HepG2 (cell line): ENCODE results near the gene LSM14B. TPM values are rescaled to one million over a fixed set of nuclear protein-coding genes. Genes with fewer than 3 reads are reported as not detected.

ENCODE experiments used
- ARHGAP35 ChIP-seq: sonication (generic); formaldehyde crosslinking; IDR thresholded peaks from 2 replicates; pipeline ENCODE4 v1.9.0; 2022; ENCODE audit warnings: mild to moderate bottlenecking, inconsistent platforms, moderate library complexity, missing genetic modification reagents, borderline replicate concordance
- KDM5A ChIP-seq: fragments of 200-600 bp; sonication (generic); IDR thresholded peaks from 2 replicates; pipeline ENCODE4 v1.7.0; 2018; ENCODE audit warnings: antibody characterized with exemption, mild to moderate bottlenecking, low read length, borderline replicate concordance
- KLF15 ChIP-seq: sonication (generic); formaldehyde crosslinking; IDR thresholded peaks from 2 replicates; pipeline ENCODE4 v1.8.1; 2023; ENCODE audit warnings: borderline replicate concordance, mild to moderate bottlenecking, inconsistent platforms, missing genetic modification reagents, mixed read lengths
- SOX13 ChIP-seq, 3 experiments: fragments of 450-650 bp in 1 of 3; sonication (generic) in 1 of 3; formaldehyde crosslinking in 1 of 3; IDR thresholded peaks in 2 of 3; conservative IDR thresholded peaks in 1 of 3; 2 replicates each; pipeline versions ENCODE4 v1.5.0 to v1.6.1; 2016 to 2020; ENCODE audit warnings: antibody characterized with exemption in 1 of 3, mild to moderate bottlenecking in 1 of 3, missing compliant biosample characterization in 1 of 3, missing genetic modification reagents in 1 of 3, moderate library complexity in 1 of 3
- ZNF124 ChIP-seq: sonication (generic); formaldehyde crosslinking; IDR thresholded peaks from 2 replicates; pipeline ENCODE4 v1.4.0; 2020; ENCODE audit warnings: missing genetic modification reagents
- ZNF205 ChIP-seq: IDR thresholded peaks from 2 replicates; pipeline ENCODE4 v1.6.1; 2018; ENCODE audit warnings: missing biosample characterization, missing genetic modification reagents
- ZNF614 ChIP-seq: IDR thresholded peaks from 2 replicates; pipeline ENCODE4 v1.6.1; 2018; ENCODE audit warnings: missing biosample characterization, missing genetic modification reagents, inconsistent platforms, borderline replicate concordance
- ZNF782 ChIP-seq: sonication (generic); formaldehyde crosslinking; IDR thresholded peaks from 2 replicates; pipeline ENCODE4 v1.4.0; 2020; ENCODE audit warnings: missing genetic modification reagents, mild to moderate bottlenecking, borderline replicate concordance
- polyA plus RNA-seq, 8 experiments: library from polyadenylated mRNA; depleted of rRNA in 3 of 8; stranded (reverse) in 7 of 8; unstranded in 1 of 8; fragments of >200 nt; fragmentation: Illumina TruSeq in 4 of 8; extraction: Trizol in 4 of 8; gene quantifications; 2 replicates each; pipeline versions ENCODE4 v1.2.1 to v1.2.3, GENCODE V29; 2011 to 2016; ENCODE audit warnings: low read depth in 4 of 8, missing spikeins in 1 of 8, mixed read lengths in 1 of 8; ENCODE audit not compliant: insufficient read depth in 1 of 8
- total RNA-seq, 5 experiments: library from RNA; depleted of rRNA; stranded (reverse); fragments of >200 nt; fragmentation: Illumina TruSeq; extraction: Trizol; gene quantifications; 2 replicates each; pipeline ENCODE4 v1.2.3, GENCODE V29; 2016; ENCODE audit warnings: low read depth in 1 of 5
- TF ChIP-seq, protein P1 (sequence below): sonication (generic); formaldehyde crosslinking; IDR thresholded peaks from 2 replicates; pipeline ENCODE4 v1.5.1; 2020; ENCODE audit warnings: mild to moderate bottlenecking, missing genetic modification reagents, borderline replicate concordance
- TF ChIP-seq, protein P2 (sequence below): sonication (generic); formaldehyde crosslinking; conservative IDR thresholded peaks from 2 replicates; pipeline ENCODE4 v1.4.0; 2020; ENCODE audit warnings: missing genetic modification reagents
- TF ChIP-seq, protein P3 (sequence below), 2 experiments: fragments of 450-650 bp in 1 of 2; sonication (generic) in 1 of 2; formaldehyde crosslinking; IDR thresholded peaks; 2 replicates each; pipeline versions ENCODE4 v1.5.0 to v1.8.0; 2020 to 2022; ENCODE audit warnings: mild to moderate bottlenecking in 1 of 2, missing genetic modification reagents in 1 of 2
- TF ChIP-seq, protein P4 (sequence below): sonication (generic); formaldehyde crosslinking; conservative IDR thresholded peaks from 2 replicates; pipeline ENCODE4 v1.4.0; 2020; ENCODE audit warnings: mild to moderate bottlenecking, missing genetic modification reagents, moderate library complexity

LSM14B gene
- total and polyA plus RNA-seq, 2 of the 13 experiments (the other 11 are each of a cell fraction or from before 2014, with no cell fraction given): 43.3 to 79.2 TPM

DNA sequence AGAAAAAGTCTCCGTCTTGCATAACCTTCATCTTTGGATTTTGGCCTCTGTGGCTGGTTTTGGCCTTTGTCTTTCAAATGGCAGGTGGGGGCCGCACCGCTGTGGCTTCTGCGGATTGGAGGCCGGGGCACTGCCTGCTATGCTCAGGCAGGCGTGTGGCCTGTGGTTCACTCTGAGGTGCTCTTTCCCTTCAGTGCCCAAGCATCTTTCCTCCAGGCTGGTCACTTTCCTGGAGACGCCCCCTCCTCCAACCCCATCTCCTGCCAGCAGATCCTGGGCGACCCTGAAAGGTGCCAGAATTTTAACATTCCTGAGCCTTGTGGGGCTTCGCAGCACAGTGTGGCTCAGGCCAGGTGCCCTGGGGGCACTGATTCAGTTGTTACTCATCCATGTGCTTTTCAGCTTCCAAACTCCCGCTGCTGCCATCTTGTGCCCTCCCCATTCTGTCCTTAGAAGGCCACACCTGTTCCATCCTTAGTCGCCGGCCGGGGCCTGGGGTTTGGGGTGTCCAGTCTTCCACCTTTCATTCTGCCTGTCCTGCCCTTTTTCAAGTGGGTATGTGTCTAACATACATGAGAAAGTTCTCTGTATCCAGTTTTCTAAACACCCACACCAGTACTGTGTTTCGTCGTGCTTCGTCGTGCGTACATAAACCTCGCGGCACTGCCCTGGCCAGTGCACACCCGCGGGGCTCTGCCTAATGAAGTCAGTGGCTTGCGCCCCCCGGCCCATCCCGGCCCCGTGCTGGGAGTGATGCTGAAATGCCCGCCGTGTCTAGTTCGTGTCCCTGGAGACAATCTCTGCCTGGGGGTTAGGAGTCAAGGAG, 33.4 kb downstream of the LSM14B start (continued):
- TF ChIP-seq, protein P1, sequence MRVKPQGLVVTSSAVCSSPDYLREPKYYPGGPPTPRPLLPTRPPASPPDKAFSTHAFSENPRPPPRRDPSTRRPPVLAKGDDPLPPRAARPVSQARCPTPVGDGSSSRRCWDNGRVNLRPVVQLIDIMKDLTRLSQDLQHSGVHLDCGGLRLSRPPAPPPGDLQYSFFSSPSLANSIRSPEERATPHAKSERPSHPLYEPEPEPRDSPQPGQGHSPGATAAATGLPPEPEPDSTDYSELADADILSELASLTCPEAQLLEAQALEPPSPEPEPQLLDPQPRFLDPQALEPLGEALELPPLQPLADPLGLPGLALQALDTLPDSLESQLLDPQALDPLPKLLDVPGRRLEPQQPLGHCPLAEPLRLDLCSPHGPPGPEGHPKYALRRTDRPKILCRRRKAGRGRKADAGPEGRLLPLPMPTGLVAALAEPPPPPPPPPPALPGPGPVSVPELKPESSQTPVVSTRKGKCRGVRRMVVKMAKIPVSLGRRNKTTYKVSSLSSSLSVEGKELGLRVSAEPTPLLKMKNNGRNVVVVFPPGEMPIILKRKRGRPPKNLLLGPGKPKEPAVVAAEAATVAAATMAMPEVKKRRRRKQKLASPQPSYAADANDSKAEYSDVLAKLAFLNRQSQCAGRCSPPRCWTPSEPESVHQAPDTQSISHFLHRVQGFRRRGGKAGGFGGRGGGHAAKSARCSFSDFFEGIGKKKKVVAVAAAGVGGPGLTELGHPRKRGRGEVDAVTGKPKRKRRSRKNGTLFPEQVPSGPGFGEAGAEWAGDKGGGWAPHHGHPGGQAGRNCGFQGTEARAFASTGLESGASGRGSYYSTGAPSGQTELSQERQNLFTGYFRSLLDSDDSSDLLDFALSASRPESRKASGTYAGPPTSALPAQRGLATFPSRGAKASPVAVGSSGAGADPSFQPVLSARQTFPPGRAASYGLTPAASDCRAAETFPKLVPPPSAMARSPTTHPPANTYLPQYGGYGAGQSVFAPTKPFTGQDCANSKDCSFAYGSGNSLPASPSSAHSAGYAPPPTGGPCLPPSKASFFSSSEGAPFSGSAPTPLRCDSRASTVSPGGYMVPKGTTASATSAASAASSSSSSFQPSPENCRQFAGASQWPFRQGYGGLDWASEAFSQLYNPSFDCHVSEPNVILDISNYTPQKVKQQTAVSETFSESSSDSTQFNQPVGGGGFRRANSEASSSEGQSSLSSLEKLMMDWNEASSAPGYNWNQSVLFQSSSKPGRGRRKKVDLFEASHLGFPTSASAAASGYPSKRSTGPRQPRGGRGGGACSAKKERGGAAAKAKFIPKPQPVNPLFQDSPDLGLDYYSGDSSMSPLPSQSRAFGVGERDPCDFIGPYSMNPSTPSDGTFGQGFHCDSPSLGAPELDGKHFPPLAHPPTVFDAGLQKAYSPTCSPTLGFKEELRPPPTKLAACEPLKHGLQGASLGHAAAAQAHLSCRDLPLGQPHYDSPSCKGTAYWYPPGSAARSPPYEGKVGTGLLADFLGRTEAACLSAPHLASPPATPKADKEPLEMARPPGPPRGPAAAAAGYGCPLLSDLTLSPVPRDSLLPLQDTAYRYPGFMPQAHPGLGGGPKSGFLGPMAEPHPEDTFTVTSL (CRISPR knock-in tag): 0 out of 2 replicates have a peak, but pooled peaks have one; percentile 47
- TF ChIP-seq ZNF782 (CRISPR knock-in tag): no peak; the same call in 1 of the 2 replicates
- TF ChIP-seq, protein P2, sequence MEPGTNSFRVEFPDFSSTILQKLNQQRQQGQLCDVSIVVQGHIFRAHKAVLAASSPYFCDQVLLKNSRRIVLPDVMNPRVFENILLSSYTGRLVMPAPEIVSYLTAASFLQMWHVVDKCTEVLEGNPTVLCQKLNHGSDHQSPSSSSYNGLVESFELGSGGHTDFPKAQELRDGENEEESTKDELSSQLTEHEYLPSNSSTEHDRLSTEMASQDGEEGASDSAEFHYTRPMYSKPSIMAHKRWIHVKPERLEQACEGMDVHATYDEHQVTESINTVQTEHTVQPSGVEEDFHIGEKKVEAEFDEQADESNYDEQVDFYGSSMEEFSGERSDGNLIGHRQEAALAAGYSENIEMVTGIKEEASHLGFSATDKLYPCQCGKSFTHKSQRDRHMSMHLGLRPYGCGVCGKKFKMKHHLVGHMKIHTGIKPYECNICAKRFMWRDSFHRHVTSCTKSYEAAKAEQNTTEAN (CRISPR knock-in tag): no peak
- TF ChIP-seq, protein P3, sequence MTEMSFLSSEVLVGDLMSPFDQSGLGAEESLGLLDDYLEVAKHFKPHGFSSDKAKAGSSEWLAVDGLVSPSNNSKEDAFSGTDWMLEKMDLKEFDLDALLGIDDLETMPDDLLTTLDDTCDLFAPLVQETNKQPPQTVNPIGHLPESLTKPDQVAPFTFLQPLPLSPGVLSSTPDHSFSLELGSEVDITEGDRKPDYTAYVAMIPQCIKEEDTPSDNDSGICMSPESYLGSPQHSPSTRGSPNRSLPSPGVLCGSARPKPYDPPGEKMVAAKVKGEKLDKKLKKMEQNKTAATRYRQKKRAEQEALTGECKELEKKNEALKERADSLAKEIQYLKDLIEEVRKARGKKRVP (CRISPR knock-in tag; IDR thresholded peaks at IDR 0.05): no peak
- TF ChIP-seq, protein P4, sequence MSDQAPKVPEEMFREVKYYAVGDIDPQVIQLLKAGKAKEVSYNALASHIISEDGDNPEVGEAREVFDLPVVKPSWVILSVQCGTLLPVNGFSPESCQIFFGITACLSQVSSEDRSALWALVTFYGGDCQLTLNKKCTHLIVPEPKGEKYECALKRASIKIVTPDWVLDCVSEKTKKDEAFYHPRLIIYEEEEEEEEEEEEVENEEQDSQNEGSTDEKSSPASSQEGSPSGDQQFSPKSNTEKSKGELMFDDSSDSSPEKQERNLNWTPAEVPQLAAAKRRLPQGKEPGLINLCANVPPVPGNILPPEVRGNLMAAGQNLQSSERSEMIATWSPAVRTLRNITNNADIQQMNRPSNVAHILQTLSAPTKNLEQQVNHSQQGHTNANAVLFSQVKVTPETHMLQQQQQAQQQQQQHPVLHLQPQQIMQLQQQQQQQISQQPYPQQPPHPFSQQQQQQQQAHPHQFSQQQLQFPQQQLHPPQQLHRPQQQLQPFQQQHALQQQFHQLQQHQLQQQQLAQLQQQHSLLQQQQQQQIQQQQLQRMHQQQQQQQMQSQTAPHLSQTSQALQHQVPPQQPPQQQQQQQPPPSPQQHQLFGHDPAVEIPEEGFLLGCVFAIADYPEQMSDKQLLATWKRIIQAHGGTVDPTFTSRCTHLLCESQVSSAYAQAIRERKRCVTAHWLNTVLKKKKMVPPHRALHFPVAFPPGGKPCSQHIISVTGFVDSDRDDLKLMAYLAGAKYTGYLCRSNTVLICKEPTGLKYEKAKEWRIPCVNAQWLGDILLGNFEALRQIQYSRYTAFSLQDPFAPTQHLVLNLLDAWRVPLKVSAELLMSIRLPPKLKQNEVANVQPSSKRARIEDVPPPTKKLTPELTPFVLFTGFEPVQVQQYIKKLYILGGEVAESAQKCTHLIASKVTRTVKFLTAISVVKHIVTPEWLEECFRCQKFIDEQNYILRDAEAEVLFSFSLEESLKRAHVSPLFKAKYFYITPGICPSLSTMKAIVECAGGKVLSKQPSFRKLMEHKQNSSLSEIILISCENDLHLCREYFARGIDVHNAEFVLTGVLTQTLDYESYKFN (CRISPR knock-in tag): peak; percentile 88
- peak; percentile 71; the same call in 1 of the 2 replicates for TF ChIP-seq SOX13 (IDR thresholded peaks at IDR 0.05)
- peak in 1 of 2 experiments; percentile 83; a peak in 2 of 4 replicates for TF ChIP-seq SOX13 (CRISPR knock-in tag; conservative IDR thresholded peaks at IDR 0.05 in 1 of 2, IDR thresholded peaks at IDR 0.05 in 1 of 2)
- no peak for TF ChIP-seq ZNF124
- no peak for TF ChIP-seq KDM5A
- TF ChIP-seq ZNF205: 0 out of 2 replicates have a peak, but pooled peaks have one; percentile 54
- TF ChIP-seq KLF15 (CRISPR knock-in tag): no peak; the same call in 1 of the 2 replicates
- 0 out of 2 replicates have a peak, but pooled peaks have one; percentile 10 for TF ChIP-seq ARHGAP35 (CRISPR knock-in tag)
- TF ChIP-seq ZNF614 (CRISPR knock-in tag): peak; percentile 55; the same call in 1 of the 2 replicates
